ENCODE measurements around the gene DRD1.

The DRD1 gene

DNA sequence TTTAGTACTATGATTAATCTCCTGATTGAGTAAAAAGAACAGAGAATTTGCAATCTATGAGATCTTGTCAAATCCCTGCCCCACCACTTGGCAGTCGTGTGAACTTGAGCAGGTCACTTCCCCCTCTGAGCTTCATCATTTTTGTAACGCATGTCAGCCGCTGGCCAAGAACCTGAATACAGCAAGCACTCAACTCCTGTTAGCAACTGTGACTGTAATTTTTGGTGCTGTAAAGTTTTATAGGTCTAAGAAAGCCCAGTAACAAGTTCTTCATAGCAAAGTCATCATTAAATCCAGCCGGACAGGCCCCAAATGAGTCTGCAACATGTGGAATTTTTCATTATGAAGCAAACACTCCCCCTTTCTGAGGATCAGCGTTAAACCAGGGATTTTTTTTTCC lies 49.4 kb downstream of the DRD1 start:
- no peak for DNase-seq (ENCODE audit: low read depth in 1 of 2, low spot score in 1 of 2)
- TF ChIP-seq SPI1 (IDR thresholded peaks at IDR 0.05; ENCODE audit: borderline replicate concordance, low read depth) (no peak), POLR2AphosphoS5 (IDR thresholded peaks at IDR 0.05; ENCODE audit: low read depth) (no peak), GABPA (IDR thresholded peaks at IDR 0.05; ENCODE audit: low read depth) (no peak)
- TF ChIP-seq, protein P1, sequence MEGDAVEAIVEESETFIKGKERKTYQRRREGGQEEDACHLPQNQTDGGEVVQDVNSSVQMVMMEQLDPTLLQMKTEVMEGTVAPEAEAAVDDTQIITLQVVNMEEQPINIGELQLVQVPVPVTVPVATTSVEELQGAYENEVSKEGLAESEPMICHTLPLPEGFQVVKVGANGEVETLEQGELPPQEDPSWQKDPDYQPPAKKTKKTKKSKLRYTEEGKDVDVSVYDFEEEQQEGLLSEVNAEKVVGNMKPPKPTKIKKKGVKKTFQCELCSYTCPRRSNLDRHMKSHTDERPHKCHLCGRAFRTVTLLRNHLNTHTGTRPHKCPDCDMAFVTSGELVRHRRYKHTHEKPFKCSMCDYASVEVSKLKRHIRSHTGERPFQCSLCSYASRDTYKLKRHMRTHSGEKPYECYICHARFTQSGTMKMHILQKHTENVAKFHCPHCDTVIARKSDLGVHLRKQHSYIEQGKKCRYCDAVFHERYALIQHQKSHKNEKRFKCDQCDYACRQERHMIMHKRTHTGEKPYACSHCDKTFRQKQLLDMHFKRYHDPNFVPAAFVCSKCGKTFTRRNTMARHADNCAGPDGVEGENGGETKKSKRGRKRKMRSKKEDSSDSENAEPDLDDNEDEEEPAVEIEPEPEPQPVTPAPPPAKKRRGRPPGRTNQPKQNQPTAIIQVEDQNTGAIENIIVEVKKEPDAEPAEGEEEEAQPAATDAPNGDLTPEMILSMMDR (IDR thresholded peaks at IDR 0.05; ENCODE audit: insufficient read depth, low read length): no peak
- TF ChIP-seq, protein P2, sequence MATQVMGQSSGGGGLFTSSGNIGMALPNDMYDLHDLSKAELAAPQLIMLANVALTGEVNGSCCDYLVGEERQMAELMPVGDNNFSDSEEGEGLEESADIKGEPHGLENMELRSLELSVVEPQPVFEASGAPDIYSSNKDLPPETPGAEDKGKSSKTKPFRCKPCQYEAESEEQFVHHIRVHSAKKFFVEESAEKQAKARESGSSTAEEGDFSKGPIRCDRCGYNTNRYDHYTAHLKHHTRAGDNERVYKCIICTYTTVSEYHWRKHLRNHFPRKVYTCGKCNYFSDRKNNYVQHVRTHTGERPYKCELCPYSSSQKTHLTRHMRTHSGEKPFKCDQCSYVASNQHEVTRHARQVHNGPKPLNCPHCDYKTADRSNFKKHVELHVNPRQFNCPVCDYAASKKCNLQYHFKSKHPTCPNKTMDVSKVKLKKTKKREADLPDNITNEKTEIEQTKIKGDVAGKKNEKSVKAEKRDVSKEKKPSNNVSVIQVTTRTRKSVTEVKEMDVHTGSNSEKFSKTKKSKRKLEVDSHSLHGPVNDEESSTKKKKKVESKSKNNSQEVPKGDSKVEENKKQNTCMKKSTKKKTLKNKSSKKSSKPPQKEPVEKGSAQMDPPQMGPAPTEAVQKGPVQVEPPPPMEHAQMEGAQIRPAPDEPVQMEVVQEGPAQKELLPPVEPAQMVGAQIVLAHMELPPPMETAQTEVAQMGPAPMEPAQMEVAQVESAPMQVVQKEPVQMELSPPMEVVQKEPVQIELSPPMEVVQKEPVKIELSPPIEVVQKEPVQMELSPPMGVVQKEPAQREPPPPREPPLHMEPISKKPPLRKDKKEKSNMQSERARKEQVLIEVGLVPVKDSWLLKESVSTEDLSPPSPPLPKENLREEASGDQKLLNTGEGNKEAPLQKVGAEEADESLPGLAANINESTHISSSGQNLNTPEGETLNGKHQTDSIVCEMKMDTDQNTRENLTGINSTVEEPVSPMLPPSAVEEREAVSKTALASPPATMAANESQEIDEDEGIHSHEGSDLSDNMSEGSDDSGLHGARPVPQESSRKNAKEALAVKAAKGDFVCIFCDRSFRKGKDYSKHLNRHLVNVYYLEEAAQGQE (IDR thresholded peaks at IDR 0.05; ENCODE audit: insufficient replicate concordance, low read depth): no peak
- no peak overlapping the region for H3K27ac ChIP-seq (replicated peaks)
- H3K4me3 ChIP-seq (replicated peaks; ENCODE audit: insufficient read depth, low read length): no peak overlapping the region
- H3K27me3 ChIP-seq (ENCODE audit: insufficient read depth, poor library complexity, severe bottlenecking): no peaks in the 10 kb centered on the region

DNA sequence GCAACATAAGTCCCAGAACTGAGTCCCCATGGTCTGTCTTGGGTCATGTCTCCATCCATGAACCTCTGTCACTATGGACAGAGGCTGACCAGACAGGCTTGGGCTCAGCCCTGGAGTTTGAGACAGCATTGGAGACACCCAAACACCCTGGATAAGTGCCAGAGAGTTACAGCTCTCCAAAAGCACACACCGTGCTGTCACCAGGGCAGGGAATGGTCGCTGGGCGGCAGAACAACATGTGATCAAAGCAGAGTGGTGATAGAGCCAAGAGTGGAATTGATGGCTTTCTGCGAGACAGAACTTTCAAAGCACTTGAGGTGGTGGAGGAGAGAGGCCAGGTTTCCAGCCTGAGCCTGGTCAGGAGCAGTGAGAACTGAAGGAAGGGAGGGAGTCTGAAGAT lies 50.1 kb downstream of the DRD1 start:
- no peaks in the 10 kb centered on the region for H3K27me3 ChIP-seq (ENCODE audit: insufficient read depth, poor library complexity, severe bottlenecking)
- H3K27ac ChIP-seq (replicated peaks): no peak overlapping the region
- DNase-seq (ENCODE audit: low read depth in 1 of 2, low spot score in 1 of 2): no peak
- TF ChIP-seq SPI1 (IDR thresholded peaks at IDR 0.05; ENCODE audit: borderline replicate concordance, low read depth): no peak
- TF ChIP-seq GABPA (IDR thresholded peaks at IDR 0.05; ENCODE audit: low read depth): no peak
- TF ChIP-seq, protein P1 (IDR thresholded peaks at IDR 0.05; ENCODE audit: insufficient read depth, low read length): no peak
- TF ChIP-seq, protein P2 (IDR thresholded peaks at IDR 0.05; ENCODE audit: insufficient replicate concordance, low read depth): no peak
- no peak for TF ChIP-seq POLR2AphosphoS5 (IDR thresholded peaks at IDR 0.05; ENCODE audit: low read depth)
- no peak overlapping the region for H3K4me3 ChIP-seq (replicated peaks; ENCODE audit: insufficient read depth, low read length)

DNA sequence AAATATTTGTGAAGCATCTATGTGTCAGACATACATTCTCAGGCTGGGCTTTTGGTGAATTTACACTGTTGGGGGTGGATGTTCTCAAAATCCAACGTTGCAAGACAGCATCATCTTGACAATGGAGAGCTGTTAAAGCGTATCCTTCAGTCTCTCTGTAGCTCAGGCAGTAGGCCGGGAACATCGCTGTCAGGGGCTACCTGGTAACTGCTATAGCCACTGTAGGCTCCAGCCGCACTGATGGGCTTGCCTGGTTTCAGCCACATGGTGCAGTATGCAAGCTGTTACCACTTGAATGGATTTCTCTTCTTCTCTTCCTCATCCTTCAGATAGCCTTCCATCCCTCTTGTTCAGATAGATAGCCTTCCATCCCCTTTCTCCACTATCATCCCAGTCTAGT lies 51.7 kb downstream of the DRD1 start:
- H3K27me3 ChIP-seq (ENCODE audit: insufficient read depth, poor library complexity, severe bottlenecking): no peaks in the 10 kb centered on the region
- no peak for TF ChIP-seq GABPA (IDR thresholded peaks at IDR 0.05; ENCODE audit: low read depth)
- no peak for TF ChIP-seq POLR2AphosphoS5 (IDR thresholded peaks at IDR 0.05; ENCODE audit: low read depth)
- TF ChIP-seq, protein P1 (IDR thresholded peaks at IDR 0.05; ENCODE audit: insufficient read depth, low read length): no peak
- TF ChIP-seq, protein P2 (IDR thresholded peaks at IDR 0.05; ENCODE audit: insufficient replicate concordance, low read depth): no peak
- no peak for TF ChIP-seq SPI1 (IDR thresholded peaks at IDR 0.05; ENCODE audit: borderline replicate concordance, low read depth)
- H3K4me3 ChIP-seq (replicated peaks; ENCODE audit: insufficient read depth, low read length): no peak overlapping the region
- no peak overlapping the region for H3K27ac ChIP-seq (replicated peaks)
- DNase-seq (ENCODE audit: low read depth in 1 of 2, low spot score in 1 of 2): no peak

Measured in HL-60 (cell line).